Measurements from ENCODE around the gene MVB12B. TPM values are rescaled to one million over a fixed set of nuclear protein-coding genes. Genes with fewer than 3 reads are reported as not detected.

Gene MVB12B
- total and polyA plus RNA-seq, 2 of the 4 experiments (the other 2 are of a cell fraction): 2.0 to 4.0 TPM

- intact Hi-C loops (cut with micrococcal nuclease): no loop called here
- H4K8ac ChIP-seq (ENCODE audit: low read depth in 2 of 2, low read length in 2 of 2): no peak overlapping the region
- no peak overlapping the region for H3K9ac ChIP-seq (ENCODE audit: low read depth, low read length)
- in situ Hi-C loops (cut with MboI; ENCODE audit: low sequenced_read_pairs): loop anchor here (10.0 kb wide), 1 partner anchor 985 kb away; no protein-coding TSS in a partner anchor
- H3K27ac ChIP-seq (ENCODE audit: insufficient read depth, low read length): no peak overlapping the region
- no peak overlapping the region for H3K14ac ChIP-seq (replicated peaks; ENCODE audit: low read depth, low read length)
- no TSS peak for BruUV-seq (replicated peaks)
- no peak overlapping the region for H3K56ac ChIP-seq (ENCODE audit: extremely low read depth, insufficient read depth, low read length)
- no peak overlapping the region for H3K18ac ChIP-seq (ENCODE audit: low read depth, low read length)
- no peak overlapping the region for H2AK5ac ChIP-seq (ENCODE audit: low read depth, low read length)
- no peak for ATAC-seq (ENCODE audit: low read depth)
- H3K4me1 ChIP-seq (ENCODE audit: control insufficient read depth, insufficient read depth, low read length): peaks cover 16% of the 10 kb centered on the region
- no peak for DNase-seq
- no peak overlapping the region for H4K91ac ChIP-seq (ENCODE audit: insufficient read depth, low read depth, low read length)
- H2AFZ ChIP-seq (replicated peaks; ENCODE audit: low read length, poor library complexity): no peak overlapping the region
- TF ChIP-seq SMC3 (IDR thresholded peaks at IDR 0.05; ENCODE audit: low read depth, low read length): no peak
- no peak for TF ChIP-seq ELK1 (IDR thresholded peaks at IDR 0.05; ENCODE audit: borderline replicate concordance, low read depth, low read length)
- no peak for TF ChIP-seq CHD1 (IDR thresholded peaks at IDR 0.05; ENCODE audit: low read depth, low read length)
- no peak for TF ChIP-seq USF2 (IDR thresholded peaks at IDR 0.05; ENCODE audit: low read depth, low read length)
- no peak for TF ChIP-seq POLR2A (IDR thresholded peaks at IDR 0.05; ENCODE audit: low read depth, low read length)
- no peak for TF ChIP-seq RAD21 (IDR thresholded peaks at IDR 0.05; ENCODE audit: low read length)
- no peak for TF ChIP-seq MXI1 (IDR thresholded peaks at IDR 0.05; ENCODE audit: borderline replicate concordance, low read depth, low read length)
- TF ChIP-seq, protein P1, sequence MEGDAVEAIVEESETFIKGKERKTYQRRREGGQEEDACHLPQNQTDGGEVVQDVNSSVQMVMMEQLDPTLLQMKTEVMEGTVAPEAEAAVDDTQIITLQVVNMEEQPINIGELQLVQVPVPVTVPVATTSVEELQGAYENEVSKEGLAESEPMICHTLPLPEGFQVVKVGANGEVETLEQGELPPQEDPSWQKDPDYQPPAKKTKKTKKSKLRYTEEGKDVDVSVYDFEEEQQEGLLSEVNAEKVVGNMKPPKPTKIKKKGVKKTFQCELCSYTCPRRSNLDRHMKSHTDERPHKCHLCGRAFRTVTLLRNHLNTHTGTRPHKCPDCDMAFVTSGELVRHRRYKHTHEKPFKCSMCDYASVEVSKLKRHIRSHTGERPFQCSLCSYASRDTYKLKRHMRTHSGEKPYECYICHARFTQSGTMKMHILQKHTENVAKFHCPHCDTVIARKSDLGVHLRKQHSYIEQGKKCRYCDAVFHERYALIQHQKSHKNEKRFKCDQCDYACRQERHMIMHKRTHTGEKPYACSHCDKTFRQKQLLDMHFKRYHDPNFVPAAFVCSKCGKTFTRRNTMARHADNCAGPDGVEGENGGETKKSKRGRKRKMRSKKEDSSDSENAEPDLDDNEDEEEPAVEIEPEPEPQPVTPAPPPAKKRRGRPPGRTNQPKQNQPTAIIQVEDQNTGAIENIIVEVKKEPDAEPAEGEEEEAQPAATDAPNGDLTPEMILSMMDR (conservative IDR thresholded peaks at IDR 0.05; ENCODE audit: low read depth, low read length): no peak
- no peak for TF ChIP-seq NFE2L2 (IDR thresholded peaks at IDR 0.05; ENCODE audit: low read depth, low read length)
- TF ChIP-seq CEBPB (IDR thresholded peaks at IDR 0.05; ENCODE audit: low read depth, low read length): no peak
- POLR2A ChIA-PET (ENCODE audit: unreplicated experiment): no interaction called here
- no peak overlapping the region for H2BK120ac ChIP-seq (ENCODE audit: low read depth, low read length)
- 100% methylated on average over 1 of the region's 2 CpGs; no CpG with 5 or more reads in 1 of the 2 experiments for WGBS, 2 experiments (ENCODE audit: extremely low coverage in 2 of 2, insufficient read length in 1 of 2)
- H2BK15ac ChIP-seq (ENCODE audit: low read depth, low read length): no peak overlapping the region
- no peak overlapping the region for H4K5ac ChIP-seq (ENCODE audit: low read depth, low read length)
- H3K9me3 ChIP-seq (ENCODE audit: control insufficient read depth, insufficient read depth, low read length): no peaks in the 10 kb centered on the region
- H3K4me3 ChIP-seq (ENCODE audit: insufficient read depth, low read depth, low read length): no peak overlapping the region
- H4K20me1 ChIP-seq (ENCODE audit: insufficient read depth, low read length): no peaks in the 10 kb centered on the region
- no peak overlapping the region for H2BK5ac ChIP-seq (ENCODE audit: low read depth, low read length, poor library complexity, severe bottlenecking)
- no peak overlapping the region for H2AK9ac ChIP-seq (replicated peaks; ENCODE audit: low read depth, low read length, poor library complexity)
- H3K4me2 ChIP-seq (ENCODE audit: low read depth, low read length): no peak overlapping the region
- H3K36me3 ChIP-seq (ENCODE audit: control insufficient read depth, insufficient read depth, low read length): peaks cover 2% of the 10 kb centered on the region; the same call in 1 of the 2 replicates
- H3K79me1 ChIP-seq (ENCODE audit: low read depth in 1 of 2, low read length in 2 of 2): no peaks in the 10 kb centered on the region
- no peak overlapping the region for H3K4ac ChIP-seq (ENCODE audit: low read depth, low read length)
- CTCF ChIA-PET: no interaction called here
- dilution Hi-C loops (cut with HindIII; ENCODE audit: low sequenced_read_pairs, unreplicated experiment): no loop called here
- H3K27me3 ChIP-seq (ENCODE audit: control insufficient read depth, insufficient read depth, low read length): no peaks in the 10 kb centered on the region
- peaks cover 14% of the 10 kb centered on the region; the same call in 1 of the 2 replicates for H3K9me1 ChIP-seq (ENCODE audit: insufficient read depth, low read length)
- no peak overlapping the region for H2BK20ac ChIP-seq (ENCODE audit: low read depth, low read length)
- no peak overlapping the region for H3K23ac ChIP-seq (ENCODE audit: low read depth, low read length)
These were observed 63.4 kb downstream of the MVB12B start for GRCh38 chr9:126389992-126390391.
